Measurements from ENCODE around the gene BAZ2A.
A peak's percentile ranks its signal among the peaks of the same experiment; 100 is the strongest.
"Not testable (repeated sequence)": the region's sequence is repeated elsewhere in the genome, so short reads cannot be mapped to it uniquely, and the experiment has no call there.

Gene BAZ2A

DNA sequence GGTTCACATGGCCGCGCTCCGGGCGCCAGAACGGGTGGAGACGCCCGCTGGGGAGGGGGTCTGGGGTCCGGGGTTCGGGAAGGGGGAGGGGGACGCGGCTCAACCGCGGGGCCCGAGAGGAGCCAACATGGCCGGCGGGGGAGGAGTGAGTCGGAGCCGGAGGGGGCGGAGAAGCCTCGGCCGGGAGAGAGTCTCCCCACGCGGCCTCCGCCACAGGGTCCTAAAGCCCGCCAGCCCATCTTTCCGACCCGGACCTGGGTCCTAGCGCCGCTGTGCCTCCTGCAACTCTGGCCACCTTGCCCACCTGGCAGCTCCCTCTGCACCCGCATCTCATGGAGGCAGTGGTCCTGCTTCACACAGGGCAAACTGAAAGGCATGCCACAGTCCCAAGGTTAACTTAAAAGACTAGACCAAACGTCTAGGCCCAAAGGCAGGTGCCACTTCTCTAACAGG is at the start of gene BAZ2A:
Gene BAZ2A, minus strand, starts transcription at position 147 of the 453 bp plus-strand sequence. CDS start 12,796 bp downstream, outside the sequence.
- DNase-seq (ENCODE audit: extremely low read depth in 1 of 2, low read depth in 1 of 2): peak; percentile 74 to 86

- DNase-seq (ENCODE audit: extremely low read depth in 1 of 2, low read depth in 1 of 2): no peak
These were observed 48.7 kb upstream of the BAZ2A start for GRCh38 chr12:56678852-56679251.

GRCh38 chr12:56677680-56678079 is 47.6 kb upstream of the BAZ2A start:
- DNase-seq (ENCODE audit: extremely low read depth in 1 of 2, low read depth in 1 of 2): no peak

- DNase-seq (ENCODE audit: extremely low read depth in 1 of 2, low read depth in 1 of 2): no peak
These were observed 46.9 kb upstream of the BAZ2A start for GRCh38 chr12:56676851-56677580.

GRCh38 chr12:56671608-56672007 is 41.5 kb upstream of the BAZ2A start:
- DNase-seq (ENCODE audit: extremely low read depth in 1 of 2, low read depth in 1 of 2): no peak

GRCh38 chr12:56670836-56671235 is 40.7 kb upstream of the BAZ2A start:
- no peak for DNase-seq (ENCODE audit: extremely low read depth in 1 of 2, low read depth in 1 of 2)

DNA sequence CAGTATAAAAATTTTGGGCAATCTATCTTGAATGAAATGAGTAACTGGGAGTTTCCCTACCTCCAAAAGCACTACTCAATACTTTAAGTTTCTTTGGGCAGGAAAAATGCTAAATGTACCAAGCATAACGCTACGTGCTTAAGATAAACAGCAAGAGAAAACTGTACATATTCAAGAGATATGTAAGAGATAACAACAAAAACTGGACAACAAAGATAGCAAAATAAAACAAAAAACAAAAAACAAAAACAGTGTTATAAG is 38.0 kb upstream of the BAZ2A start:
- no peak for DNase-seq (ENCODE audit: extremely low read depth in 1 of 2, low read depth in 1 of 2)

- no peak for DNase-seq (ENCODE audit: extremely low read depth in 1 of 2, low read depth in 1 of 2)
These were observed 32.0 kb upstream of the BAZ2A start for GRCh38 chr12:56661979-56662638.

DNA sequence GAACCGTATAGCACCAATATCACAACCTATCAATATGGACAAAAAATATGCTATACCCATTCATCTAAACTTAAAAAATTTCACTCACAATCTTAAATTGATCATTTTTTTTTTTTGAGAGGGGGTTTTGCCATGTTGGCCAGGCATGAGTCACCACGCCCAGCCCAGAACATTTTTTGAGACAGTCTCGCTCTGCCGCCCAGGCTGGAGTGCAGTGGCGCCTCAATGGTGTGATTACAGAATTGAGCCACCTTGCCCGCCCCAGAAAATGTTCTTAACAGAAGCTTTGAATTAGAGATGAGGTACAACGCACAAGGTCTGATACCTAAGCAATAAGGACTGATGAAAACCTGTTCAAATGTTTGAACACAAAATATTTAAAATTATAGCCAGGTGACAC is 31.4 kb upstream of the BAZ2A start:
- DNase-seq (ENCODE audit: extremely low read depth in 1 of 2, low read depth in 1 of 2): no peak

- no peak for DNase-seq (ENCODE audit: extremely low read depth in 1 of 2, low read depth in 1 of 2)
These were observed 28.8 kb upstream of the BAZ2A start for GRCh38 chr12:56658921-56659320.

- DNase-seq (ENCODE audit: extremely low read depth in 1 of 2, low read depth in 1 of 2): no peak
These were observed 27.6 kb upstream of the BAZ2A start for GRCh38 chr12:56657416-56658379.

GRCh38 chr12:56653781-56654180 is 23.7 kb upstream of the BAZ2A start:
- DNase-seq (ENCODE audit: extremely low read depth in 1 of 2, low read depth in 1 of 2): not testable (repeated sequence)

DNA sequence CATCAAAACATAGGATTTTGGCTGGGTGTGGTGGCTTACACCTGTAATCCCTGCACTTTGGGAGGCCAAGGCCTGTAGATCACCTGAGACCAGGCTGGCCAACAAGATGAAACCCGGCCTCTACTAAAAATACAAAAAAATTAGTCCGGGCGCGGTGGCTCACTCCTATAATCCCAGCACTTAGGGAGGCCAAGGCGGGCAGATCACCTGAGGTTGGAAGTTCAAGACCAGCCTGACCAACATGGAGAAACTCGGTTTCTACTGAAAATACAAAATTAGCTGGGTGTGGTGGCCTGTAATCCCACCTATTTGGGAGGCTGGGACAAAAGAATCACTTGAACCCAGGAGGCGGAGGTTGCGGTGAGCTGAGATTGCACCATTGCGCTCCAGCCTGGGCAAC is 17.9 kb upstream of the BAZ2A start:
- DNase-seq (ENCODE audit: extremely low read depth in 1 of 2, low read depth in 1 of 2): not testable (repeated sequence)

GRCh38 chr12:56645717-56646446 is 15.8 kb upstream of the BAZ2A start, which contains the start of gene ATP5F1B:
Gene ATP5F1B (minus strand): TSS chr12:56645984. CDS start chr12:56645963, 21 bp downstream.
- DNase-seq (ENCODE audit: extremely low read depth in 1 of 2, low read depth in 1 of 2): peak; percentile 70 to 90

DNA sequence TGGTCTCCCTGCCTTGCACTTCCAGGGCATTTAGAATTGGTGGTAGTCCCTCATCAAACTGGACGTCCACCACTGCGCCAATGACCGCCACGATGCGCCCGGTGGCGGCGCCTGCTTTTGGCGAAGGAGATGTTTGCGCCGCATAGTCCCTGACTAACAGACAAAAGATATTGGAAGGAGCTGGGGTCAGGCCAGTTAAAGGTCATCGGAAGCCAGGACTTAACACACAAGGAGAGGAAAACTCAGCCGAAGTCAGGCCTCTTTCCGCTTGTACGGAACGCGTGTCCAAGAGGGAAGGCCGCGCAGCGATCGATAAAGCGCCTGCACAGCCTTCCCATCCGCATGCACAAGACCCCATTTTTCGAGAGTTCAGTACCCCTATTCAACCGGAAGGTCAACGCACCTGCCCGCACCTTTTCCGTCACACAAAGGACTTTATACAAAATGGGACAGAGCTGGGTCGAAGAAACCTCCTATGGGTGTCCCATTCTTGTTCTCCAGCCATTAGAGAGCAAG is 15.1 kb upstream of the BAZ2A start:
- DNase-seq (ENCODE audit: extremely low read depth in 1 of 2, low read depth in 1 of 2): no peak

- no peak for DNase-seq (ENCODE audit: extremely low read depth in 1 of 2, low read depth in 1 of 2)
These were observed 14.5 kb upstream of the BAZ2A start for GRCh38 chr12:56644654-56645053.

GRCh38 chr12:56641219-56641618 is 11.1 kb upstream of the BAZ2A start:
- DNase-seq (ENCODE audit: extremely low read depth in 1 of 2, low read depth in 1 of 2): no peak

DNA sequence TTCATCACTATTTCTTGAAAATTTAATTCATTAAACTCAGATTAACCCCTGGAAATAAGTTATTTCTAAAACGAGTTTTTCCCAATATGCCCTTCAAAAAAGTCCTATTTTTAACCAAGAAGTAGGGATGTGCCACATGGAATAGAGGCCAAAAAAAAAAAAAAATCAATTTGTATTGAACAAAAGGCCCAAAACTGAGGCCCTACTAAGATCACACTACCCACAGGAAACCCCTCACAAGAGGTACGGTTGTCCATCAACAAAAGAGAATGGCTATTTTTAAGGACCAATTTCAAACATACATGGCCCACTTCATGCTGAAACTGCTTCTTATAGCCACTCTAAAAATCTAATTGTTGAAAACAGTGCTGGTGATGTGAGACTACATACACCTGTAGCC is 7.5 kb upstream of the BAZ2A start:
- DNase-seq (ENCODE audit: extremely low read depth in 1 of 2, low read depth in 1 of 2): no peak

- peak; percentile 72 to 95 for DNase-seq (ENCODE audit: extremely low read depth in 1 of 2, low read depth in 1 of 2)
These were observed 6.8 kb upstream of the BAZ2A start for GRCh38 chr12:56636675-56637540.

Measured in stimulated activated CD8-positive, alpha-beta memory T cell treated with anti-CD3 and anti-CD28 coated beads, Interleukin-7, amount 100 ng/mL, for 48 hours (primary cell).